KOPT-K1 (cell line): ENCODE measurements around the gene MAST4.

ENCODE experiments used
- H3K27ac ChIP-seq: fragments of 200-600 bp; sonication (generic); 2 replicates; pipeline ENCODE4 v1.5.1; 2016; ENCODE audit warnings: antibody characterized with exemption, mild to moderate bottlenecking, low read depth, low read length; ENCODE audit not compliant: poor library complexity, severe bottlenecking
- H3K36me3 ChIP-seq: fragments of 200-600 bp; sonication (generic); 2 replicates; pipeline ENCODE4 v1.5.1; 2017; ENCODE audit warnings: antibody characterized with exemption, mild to moderate bottlenecking, low read length, moderate library complexity; ENCODE audit not compliant: insufficient read depth
- H3K9me3 ChIP-seq: fragments of 200-600 bp; sonication (generic); 2 replicates; pipeline ENCODE4 v1.5.1; 2017; ENCODE audit warnings: antibody characterized with exemption, low read length, mild to moderate bottlenecking; ENCODE audit not compliant: insufficient read depth, poor library complexity, severe bottlenecking

MAST4 gene

GRCh38 chr5:66828046-66828547 is 231.9 kb downstream of the MAST4 start:
- no peaks in the 10 kb centered on the region for H3K36me3 ChIP-seq
- H3K27ac ChIP-seq = no peak overlapping the region

DNA sequence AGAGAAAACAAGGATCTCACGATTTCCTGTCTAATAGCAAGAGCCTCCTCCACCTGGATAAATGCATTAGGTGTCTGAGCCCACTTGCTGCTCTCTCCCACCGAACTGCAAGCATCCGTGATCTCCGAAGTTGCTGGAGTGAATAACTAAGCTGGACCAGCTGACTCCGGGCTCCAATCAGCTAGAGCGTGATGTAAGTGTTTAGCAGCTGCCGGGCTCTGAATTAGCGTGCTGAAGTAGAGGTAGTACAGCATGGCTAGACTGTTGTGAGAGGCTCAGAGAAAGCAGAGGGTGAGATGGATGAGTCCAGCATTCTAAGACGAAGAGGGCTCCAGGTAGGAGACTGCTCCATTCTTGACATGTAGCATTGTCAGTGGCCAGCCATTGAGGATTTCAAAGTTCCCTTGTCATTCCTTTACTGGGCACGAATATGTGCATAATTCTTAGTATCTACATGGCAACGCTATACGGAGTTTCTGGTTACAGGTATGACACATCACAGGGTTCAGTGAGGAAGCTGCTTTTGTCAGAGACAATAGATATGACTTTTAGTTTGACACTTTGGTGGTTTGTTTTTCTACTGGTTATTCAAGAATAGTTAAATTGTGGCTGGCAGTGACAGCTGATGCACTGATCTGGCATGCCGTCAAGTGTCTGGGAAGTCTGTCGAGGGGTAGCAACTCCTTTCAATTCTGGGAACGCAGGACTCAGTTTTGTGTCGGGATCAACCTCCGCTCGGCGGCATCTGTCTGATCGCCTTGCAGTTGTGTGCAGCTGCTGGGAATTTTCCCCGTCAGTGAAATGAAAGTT is 232.6 kb downstream of the MAST4 start:
- Histone ChIP-seq H3K9me3 (no peaks in the 10 kb centered on the region), H3K27ac (no peak overlapping the region), H3K36me3 (no peaks in the 10 kb centered on the region)

More at GRCh38 chr5:66828046-66828547, 231.9 kb downstream of the MAST4 start:
- H3K9me3 ChIP-seq = no peaks in the 10 kb centered on the region

DNA sequence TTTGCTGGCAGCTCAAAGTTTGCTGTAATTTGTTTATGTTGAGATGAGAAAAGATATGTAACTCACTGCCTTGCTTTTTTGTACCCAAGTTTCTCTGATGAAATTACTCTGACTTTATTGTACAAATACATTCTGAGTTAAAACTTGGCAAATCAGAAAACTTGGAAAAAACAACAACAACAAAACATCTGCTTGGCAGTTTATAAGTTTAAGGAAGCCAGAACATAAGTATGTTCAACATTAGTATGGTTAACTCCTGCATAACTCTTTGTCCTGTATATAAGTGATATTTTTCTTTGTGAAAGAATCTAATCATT is 233.1 kb downstream of the MAST4 start:
- no peak overlapping the region for H3K27ac ChIP-seq
- no peaks in the 10 kb centered on the region for H3K9me3 ChIP-seq
- no peaks in the 10 kb centered on the region for H3K36me3 ChIP-seq

DNA sequence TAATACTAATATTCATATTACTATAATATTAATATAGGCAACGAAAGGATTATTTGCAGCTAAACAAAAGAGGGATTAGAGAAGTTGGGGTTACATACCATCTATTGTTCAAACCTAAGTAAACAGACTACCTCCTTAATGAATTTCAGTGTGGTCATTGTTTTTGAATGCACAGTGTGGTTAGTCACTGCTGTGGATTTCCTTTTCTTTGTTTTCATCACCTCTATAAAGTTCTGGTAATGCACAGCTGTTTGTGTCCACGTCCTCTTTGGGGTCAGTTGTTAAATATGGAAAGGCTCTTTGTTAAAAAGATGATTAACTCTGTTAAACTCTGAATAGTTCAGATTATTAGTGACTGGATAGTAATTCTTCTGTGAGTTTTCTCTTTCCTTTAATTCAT is 233.6 kb downstream of the MAST4 start:
- no peaks in the 10 kb centered on the region for H3K9me3 ChIP-seq
- H3K27ac ChIP-seq = no peak overlapping the region
- no peaks in the 10 kb centered on the region for H3K36me3 ChIP-seq

DNA sequence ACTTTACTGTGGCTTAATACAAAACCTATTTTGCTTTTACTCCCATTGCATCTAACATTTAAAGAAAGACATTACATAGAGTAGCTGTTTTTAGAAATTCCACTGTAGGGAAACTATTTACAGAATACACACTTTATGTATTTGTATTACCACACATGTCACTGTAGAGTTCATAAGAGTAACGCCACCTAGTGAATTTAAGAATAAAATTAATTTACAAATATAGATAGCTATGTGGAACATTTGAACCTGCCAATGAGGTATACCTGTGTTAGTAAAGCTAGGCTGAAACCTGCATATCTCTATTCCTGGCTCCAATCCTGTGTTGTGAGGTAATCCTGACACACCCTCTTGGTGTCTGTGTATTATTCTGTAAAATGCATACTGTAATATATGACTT is 234.4 kb downstream of the MAST4 start:
- Histone ChIP-seq H3K9me3 (no peaks in the 10 kb centered on the region), H3K27ac (no peak overlapping the region)

DNA sequence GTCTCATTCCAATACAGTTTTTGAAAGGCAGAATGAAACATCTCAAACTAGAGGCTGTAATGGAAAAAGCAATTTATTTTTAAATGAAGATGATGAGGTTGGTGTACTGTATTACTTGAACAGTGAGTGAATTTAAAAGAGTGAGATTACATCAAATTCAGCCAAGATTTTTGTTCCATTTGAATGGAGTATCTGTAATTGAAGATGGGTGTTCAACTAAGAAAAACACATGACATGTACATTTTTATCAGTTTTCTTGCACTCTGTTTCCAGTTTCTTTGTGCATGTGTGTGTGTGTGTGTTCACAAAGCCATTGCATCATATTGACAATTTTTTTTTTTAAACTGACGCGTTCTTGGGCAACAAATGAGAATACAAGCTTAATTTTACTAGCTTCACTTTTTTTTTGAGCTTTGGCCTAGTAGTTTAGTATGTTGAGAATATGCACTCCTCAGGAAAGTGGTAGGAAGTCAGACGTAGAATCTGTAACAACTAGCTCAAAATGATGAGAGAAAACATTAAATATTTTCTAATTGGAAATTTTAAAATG is 243.5 kb downstream of the MAST4 start:
- H3K9me3 ChIP-seq = no peaks in the 10 kb centered on the region
- no peak overlapping the region for H3K27ac ChIP-seq

More for the DNA sequence above, 234.4 kb downstream of the MAST4 start:
- H3K36me3 ChIP-seq = no peaks in the 10 kb centered on the region

GRCh38 chr5:66840511-66841013 is 244.4 kb downstream of the MAST4 start:
- no peak overlapping the region for H3K27ac ChIP-seq
- H3K9me3 ChIP-seq = no peaks in the 10 kb centered on the region
- no peaks in the 10 kb centered on the region for H3K36me3 ChIP-seq

More for the DNA sequence above, 243.5 kb downstream of the MAST4 start:
- H3K36me3 ChIP-seq = no peaks in the 10 kb centered on the region

DNA sequence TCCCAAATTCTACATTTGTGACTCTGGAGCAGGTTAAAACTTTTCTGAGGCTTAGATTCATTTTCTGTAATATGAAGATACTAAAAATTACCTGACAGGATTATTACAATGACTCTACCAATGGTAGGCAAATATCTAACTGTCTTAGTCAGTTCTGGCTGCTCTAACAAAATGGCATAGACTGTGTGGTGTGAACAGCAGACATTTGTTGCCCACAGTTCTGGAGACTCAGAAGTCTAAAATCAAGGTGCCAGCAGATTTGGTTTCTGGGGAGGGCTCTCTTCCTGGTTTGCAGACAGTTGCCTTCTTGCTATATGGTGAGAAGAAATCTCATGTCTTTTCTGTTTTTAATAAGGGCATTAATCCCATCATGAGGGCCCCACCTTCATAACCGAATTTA is 245.1 kb downstream of the MAST4 start:
- Histone ChIP-seq H3K27ac (no peak overlapping the region), H3K36me3 (no peaks in the 10 kb centered on the region)

GRCh38 chr5:66842540-66842939 is 246.3 kb downstream of the MAST4 start:
- Histone ChIP-seq H3K9me3 (no peaks in the 10 kb centered on the region), H3K36me3 (no peaks in the 10 kb centered on the region), H3K27ac (no peak overlapping the region)

More for the DNA sequence above, 245.1 kb downstream of the MAST4 start:
- H3K9me3 ChIP-seq = no peaks in the 10 kb centered on the region

DNA sequence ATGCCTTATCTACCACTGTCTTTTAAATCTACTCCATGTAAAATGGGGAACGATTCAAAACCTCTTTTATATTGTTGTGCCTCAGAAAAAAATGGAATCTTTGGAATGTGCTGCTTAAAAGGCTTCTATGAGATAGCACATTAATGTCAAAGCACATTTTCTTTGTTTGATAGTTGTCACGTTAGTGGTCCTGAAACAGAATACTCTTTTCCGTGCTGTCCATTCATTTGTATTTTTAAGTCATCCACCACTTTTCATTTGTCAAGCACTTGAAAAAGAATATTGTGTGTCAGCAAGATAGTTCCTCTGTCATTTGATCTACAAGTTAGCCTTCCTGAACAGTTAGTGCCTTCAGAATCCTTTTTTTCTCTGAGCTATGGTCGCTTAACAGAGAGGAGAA is 246.9 kb downstream of the MAST4 start:
- Histone ChIP-seq H3K36me3 (no peaks in the 10 kb centered on the region), H3K27ac (no peak overlapping the region), H3K9me3 (no peaks in the 10 kb centered on the region)

DNA sequence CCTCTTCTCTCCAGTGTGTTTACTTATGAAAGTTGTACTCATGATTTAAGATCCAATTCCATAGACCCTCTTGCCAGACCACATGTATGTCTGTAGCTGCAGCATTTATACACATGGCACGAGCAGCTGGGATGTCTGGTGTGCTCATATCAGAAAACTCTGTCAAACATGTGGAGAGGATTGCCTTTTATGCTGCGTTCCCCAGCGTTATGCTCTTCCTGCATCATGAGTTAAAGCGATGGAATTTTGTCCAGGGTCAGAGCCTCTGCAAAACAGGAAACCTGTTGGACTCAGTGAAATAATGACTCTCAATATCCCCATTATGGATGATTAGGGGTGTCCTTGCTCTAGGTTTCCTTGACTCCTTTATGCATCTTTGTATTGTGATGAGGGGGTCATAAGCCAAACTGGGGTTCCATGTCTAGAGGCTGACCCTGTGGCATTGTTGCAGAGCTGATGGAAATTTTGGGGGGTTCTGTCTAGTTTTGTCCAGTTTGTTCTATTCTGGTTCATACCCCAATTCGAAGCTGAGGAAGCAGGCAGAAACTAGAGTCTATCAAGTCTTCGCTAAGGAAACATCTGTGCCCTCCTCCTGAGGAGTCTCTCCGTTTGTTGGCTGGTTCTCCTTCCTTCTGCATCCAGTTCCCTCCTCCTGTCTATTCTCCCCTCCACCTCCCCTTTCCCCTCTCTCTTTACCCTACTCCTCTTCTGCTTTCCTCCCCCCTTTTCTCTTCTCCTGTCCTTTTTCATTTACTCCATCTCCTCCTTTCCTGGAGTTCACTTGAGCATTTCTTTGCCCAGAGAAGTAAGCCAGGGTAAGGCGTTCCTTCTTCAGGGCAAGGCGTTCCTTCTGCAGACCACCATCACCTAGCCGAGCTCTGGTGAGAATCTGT is 252.8 kb downstream of the MAST4 start:
- no peaks in the 10 kb centered on the region for H3K36me3 ChIP-seq
- H3K9me3 ChIP-seq = no peaks in the 10 kb centered on the region
- no peak overlapping the region for H3K27ac ChIP-seq

DNA sequence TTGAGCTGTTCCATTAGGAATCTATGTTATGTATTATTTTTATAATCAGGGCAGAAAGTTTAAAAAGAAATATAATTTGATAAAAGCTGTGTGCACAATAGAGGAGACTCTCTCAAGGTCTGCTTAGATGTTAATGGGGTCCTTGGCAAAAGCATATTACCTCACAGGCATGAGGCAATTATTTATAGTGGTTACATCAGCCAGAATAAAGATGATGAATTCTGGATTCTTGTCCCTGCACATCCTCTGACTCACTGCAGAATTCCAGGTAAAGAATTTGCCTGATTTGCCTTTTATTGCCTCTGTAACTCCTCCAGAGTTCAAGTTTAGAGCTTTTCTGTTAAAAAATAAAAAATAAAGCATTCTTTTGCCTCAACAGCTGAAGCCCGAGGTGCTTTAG is 253.6 kb downstream of the MAST4 start:
- no peaks in the 10 kb centered on the region for H3K36me3 ChIP-seq
- no peak overlapping the region for H3K27ac ChIP-seq
- no peaks in the 10 kb centered on the region for H3K9me3 ChIP-seq

DNA sequence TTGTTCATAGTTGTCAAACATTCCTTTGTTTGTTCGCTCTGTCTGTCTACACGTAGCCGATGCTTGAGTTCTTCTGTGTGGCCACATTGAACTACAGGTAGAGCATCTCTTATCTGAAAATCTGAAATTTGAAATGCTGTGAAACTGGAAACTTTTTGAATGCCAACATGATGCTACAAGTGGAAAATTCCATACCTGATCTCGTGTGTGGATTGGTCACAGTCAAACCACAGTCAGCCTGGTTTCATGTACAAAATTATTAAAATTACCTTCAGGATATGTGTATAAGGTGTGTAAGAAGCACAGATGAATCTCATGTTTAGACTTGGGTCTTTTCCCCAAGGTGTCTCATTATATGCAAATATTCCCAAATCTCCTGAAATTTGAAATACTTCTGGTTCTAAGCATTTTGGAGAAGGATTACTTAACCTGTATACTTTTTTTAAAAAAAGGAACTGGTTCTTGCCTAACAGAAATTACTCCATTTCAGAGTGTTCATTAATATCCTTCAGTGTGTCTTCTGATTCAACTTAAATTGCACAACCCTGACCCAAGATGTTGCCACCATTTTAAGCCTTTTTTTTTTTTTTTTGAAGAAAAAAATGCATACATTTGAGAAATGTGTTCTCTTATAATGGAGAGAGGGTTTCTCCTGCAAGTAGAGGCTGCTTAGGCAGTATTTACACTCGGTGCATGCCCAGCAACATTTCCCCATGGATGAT is 254.3 kb downstream of the MAST4 start:
- no peaks in the 10 kb centered on the region for H3K36me3 ChIP-seq
- no peaks in the 10 kb centered on the region for H3K9me3 ChIP-seq
- no peak overlapping the region for H3K27ac ChIP-seq

- no peaks in the 10 kb centered on the region for H3K36me3 ChIP-seq
Measured at GRCh38 chr5:66851306-66851705, 255.1 kb downstream of the MAST4 start.

More at GRCh38 chr5:66851306-66851705, 255.1 kb downstream of the MAST4 start:
- Histone ChIP-seq H3K9me3 (no peaks in the 10 kb centered on the region), H3K27ac (no peak overlapping the region)
